Endothelial cell (in vitro differentiated cells): Measurements from ENCODE around the gene CAPN1. TPM values are rescaled to one million over a fixed set of nuclear protein-coding genes. Genes with fewer than 3 reads are reported as not detected.

ENCODE experiments used
- total RNA-seq: library from RNA; stranded (reverse); fragmentation: NEBNext Ultra II Directional; extraction: Animal tissue kit (Norgen Biotek cat#: 25700); gene quantifications from one replicate; pipeline ENCODE4 v1.2.1, GENCODE V29; 2021; ENCODE audit not compliant: unreplicated experiment

CAPN1 gene
- total RNA-seq, 1 donor from 2014 or later: 148 TPM

Other genes with a start within 250 kb of the CAPN1 start
- gene GPHA2, start 246.0 kb upstream of the CAPN1 start, total RNA-seq: not detected
- gene MAJIN, start 209.8 kb upstream of the CAPN1 start, total RNA-seq: not detected
- not detected for gene BATF2, start 185.0 kb upstream of the CAPN1 start, total RNA-seq
- gene ARL2, start 167.8 kb upstream of the CAPN1 start, total RNA-seq: 66.4 TPM
- gene SNX15, start 154.5 kb upstream of the CAPN1 start, total RNA-seq: 19.4 TPM
- 4.8 TPM for gene SAC3D1, start 140.7 kb upstream of the CAPN1 start, total RNA-seq
- gene NAALADL1, start 123.4 kb upstream of the CAPN1 start, total RNA-seq: not detected
- gene CDCA5, start 97.9 kb upstream of the CAPN1 start, total RNA-seq: 14.8 TPM
- gene ZFPL1, start 97.7 kb upstream of the CAPN1 start, total RNA-seq: 25.9 TPM
- 161 TPM for gene VPS51, start 85.7 kb upstream of the CAPN1 start, total RNA-seq
- gene TM7SF2, start 70.1 kb upstream of the CAPN1 start, total RNA-seq: 35.6 TPM
- gene ZNHIT2, start 64.2 kb upstream of the CAPN1 start, total RNA-seq: 6.0 TPM
- 998 TPM for gene FAU, start 59.8 kb upstream of the CAPN1 start, total RNA-seq
- 40.2 TPM for gene MRPL49, start 59.6 kb upstream of the CAPN1 start, total RNA-seq
- 32.2 TPM for gene SYVN1, start 47.4 kb upstream of the CAPN1 start, total RNA-seq
- not detected for gene SPDYC, start 11.7 kb upstream of the CAPN1 start, total RNA-seq
- gene POLA2, start 80.0 kb downstream of the CAPN1 start, total RNA-seq: 17.9 TPM
- gene CDC42EP2, start 132.9 kb downstream of the CAPN1 start, total RNA-seq: 37.7 TPM
- 77.6 TPM for gene DPF2, start 151.9 kb downstream of the CAPN1 start, total RNA-seq
- 0.44 TPM for gene TIGD3, start 172.8 kb downstream of the CAPN1 start, total RNA-seq
- gene SLC25A45, start 200.7 kb downstream of the CAPN1 start, total RNA-seq: 3.3 TPM
- gene FRMD8, start 204.7 kb downstream of the CAPN1 start, total RNA-seq: 76.0 TPM
- 43.4 TPM for gene NEAT1, start 240.9 kb downstream of the CAPN1 start, total RNA-seq